ENCODE measurements around the gene NPHP4.

NPHP4 gene

GRCh38 chr1:5909576-5910275 lies 82.5 kb downstream of the NPHP4 start:
- Histone ChIP-seq H3K36me3 (ENCODE audit: insufficient read depth, low read length) (no peaks in the 10 kb centered on the region), H3F3A (ENCODE audit: insufficient read depth, low read length) (no peaks in the 10 kb centered on the region), H4K20me1 (ENCODE audit: insufficient read depth, low read length) (no peaks in the 10 kb centered on the region), H3K4me1 (ENCODE audit: insufficient read depth, low read length, severe bottlenecking) (no peaks in the 10 kb centered on the region), H3K4me3 (ENCODE audit: low read depth, low read length, poor library complexity, severe bottlenecking) (no peak overlapping the region), H3K79me2 (ENCODE audit: insufficient read depth, low read length) (no peaks in the 10 kb centered on the region), H3K9me2 (ENCODE audit: low read depth, low read length) (no peaks in the 10 kb centered on the region), H3K27me3 (ENCODE audit: insufficient read depth, low read length) (no peaks in the 10 kb centered on the region), H3K27ac (ENCODE audit: low read depth, low read length, poor library complexity, severe bottlenecking) (no peak overlapping the region), H3K9me3 (ENCODE audit: low read length) (no peaks in the 10 kb centered on the region), H3K9ac (ENCODE audit: low read length) (no peak overlapping the region), H2AFZ (ENCODE audit: low read length) (no peak overlapping the region), H3K4me2 (ENCODE audit: low read length) (no peak overlapping the region)
- TF ChIP-seq CTCF (IDR thresholded peaks at IDR 0.05; ENCODE audit: low read length) = no peak
- TF ChIP-seq EZH2 (IDR thresholded peaks at IDR 0.05; ENCODE audit: borderline replicate concordance, low read length) = no peak

- no peaks in the 10 kb centered on the region for H3K9me2 ChIP-seq (ENCODE audit: low read depth, low read length)
- no peak overlapping the region for H3K27ac ChIP-seq (ENCODE audit: low read depth, low read length, poor library complexity, severe bottlenecking)
- no peak overlapping the region for H3K4me2 ChIP-seq (ENCODE audit: low read length)
- H3K4me3 ChIP-seq (ENCODE audit: low read depth, low read length, poor library complexity, severe bottlenecking) = no peak overlapping the region
- no peaks in the 10 kb centered on the region for H3K27me3 ChIP-seq (ENCODE audit: insufficient read depth, low read length)
- no peaks in the 10 kb centered on the region for H3K36me3 ChIP-seq (ENCODE audit: insufficient read depth, low read length)
- H3F3A ChIP-seq (ENCODE audit: insufficient read depth, low read length) = no peaks in the 10 kb centered on the region
- TF ChIP-seq EZH2 (IDR thresholded peaks at IDR 0.05; ENCODE audit: borderline replicate concordance, low read length) (no peak), CTCF (IDR thresholded peaks at IDR 0.05; ENCODE audit: low read length) (no peak)
- H3K9ac ChIP-seq (ENCODE audit: low read length) = no peak overlapping the region
- no peaks in the 10 kb centered on the region for H3K9me3 ChIP-seq (ENCODE audit: low read length)
- no peaks in the 10 kb centered on the region for H3K4me1 ChIP-seq (ENCODE audit: insufficient read depth, low read length, severe bottlenecking)
- H3K79me2 ChIP-seq (ENCODE audit: insufficient read depth, low read length) = no peaks in the 10 kb centered on the region
- H4K20me1 ChIP-seq (ENCODE audit: insufficient read depth, low read length) = no peaks in the 10 kb centered on the region
- H2AFZ ChIP-seq (ENCODE audit: low read length) = no peak overlapping the region
These were observed 83.5 kb downstream of the NPHP4 start for GRCh38 chr1:5908461-5909375.

- Histone ChIP-seq H2AFZ (ENCODE audit: low read length) (no peak overlapping the region), H3K9ac (ENCODE audit: low read length) (no peak overlapping the region), H3K9me2 (ENCODE audit: low read depth, low read length) (no peaks in the 10 kb centered on the region), H3K4me1 (ENCODE audit: insufficient read depth, low read length, severe bottlenecking) (no peaks in the 10 kb centered on the region), H3K36me3 (ENCODE audit: insufficient read depth, low read length) (no peaks in the 10 kb centered on the region), H3K4me2 (ENCODE audit: low read length) (no peak overlapping the region), H3F3A (ENCODE audit: insufficient read depth, low read length) (no peaks in the 10 kb centered on the region), H3K27ac (ENCODE audit: low read depth, low read length, poor library complexity, severe bottlenecking) (no peak overlapping the region), H3K79me2 (ENCODE audit: insufficient read depth, low read length) (no peaks in the 10 kb centered on the region), H3K27me3 (ENCODE audit: insufficient read depth, low read length) (no peaks in the 10 kb centered on the region), H3K4me3 (ENCODE audit: low read depth, low read length, poor library complexity, severe bottlenecking) (no peak overlapping the region), H3K9me3 (ENCODE audit: low read length) (no peaks in the 10 kb centered on the region), H4K20me1 (ENCODE audit: insufficient read depth, low read length) (no peaks in the 10 kb centered on the region)
- TF ChIP-seq CTCF (IDR thresholded peaks at IDR 0.05; ENCODE audit: low read length) (no peak), EZH2 (IDR thresholded peaks at IDR 0.05; ENCODE audit: borderline replicate concordance, low read length) (no peak)
These were observed 84.3 kb downstream of the NPHP4 start for GRCh38 chr1:5907966-5908365.

Data from OCI-LY1 (cell line).